ENCODE data around the gene TRAPPC8. TPM values are rescaled to one million over a fixed set of nuclear protein-coding genes. Genes with fewer than 3 reads are reported as not detected.
"Not testable (repeated sequence)": the region's sequence is repeated elsewhere in the genome, so short reads cannot be mapped to it uniquely, and the experiment has no call there.

Gene TRAPPC8
- total RNA-seq, 2 experiments from 2014 or later, result 24.4 to 26.3 TPM

DNA sequence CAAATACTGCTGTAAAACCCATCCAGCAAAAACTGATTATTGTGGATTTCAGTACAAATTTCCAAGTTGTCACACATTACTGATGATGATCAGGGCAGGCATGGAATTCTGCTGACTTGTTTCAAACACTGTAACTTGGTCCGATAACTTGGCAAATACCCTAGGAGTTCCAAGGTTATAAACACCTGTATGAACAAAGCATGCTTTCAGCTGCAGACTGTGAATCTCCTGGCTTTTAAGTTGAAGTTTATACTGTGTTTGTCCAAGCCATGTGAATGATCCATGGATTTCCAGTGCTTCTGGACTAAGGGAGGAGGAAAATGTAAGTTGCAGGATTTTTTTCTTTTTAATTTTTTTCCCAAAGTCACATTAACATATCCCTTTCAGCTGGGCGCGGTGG lies 112.2 kb downstream of the TRAPPC8 start:
- Histone ChIP-seq H3K4me1 (ENCODE audit: insufficient read depth, low read length) (no peaks in the 10 kb centered on the region), H3K27ac (ENCODE audit: low read depth in 1 of 2, low read length in 2 of 2) (no peak overlapping the region), H3K36me3 (ENCODE audit: insufficient read depth, low read length) (peaks cover 48% of the 10 kb centered on the region), H3K9me3 (ENCODE audit: control insufficient read depth in 1 of 2, insufficient read depth in 1 of 2, low read length in 2 of 2) (peaks cover 0 to 5% of the 10 kb centered on the region in 2 experiments), H3K4me3 (ENCODE audit: low read length) (no peak overlapping the region), H3K27me3 (ENCODE audit: control insufficient read depth in 1 of 2, insufficient read depth in 2 of 2, low read length in 2 of 2) (no peaks in the 10 kb centered on the region)
- Mint-ChIP-seq H3K4me1 (ENCODE audit: low read depth) (no peaks in the 10 kb centered on the region), H3K36me3 (ENCODE audit: low read depth) (peaks cover 57% of the 10 kb centered on the region), H3K4me3 (no peak overlapping the region), H3K9me3 (peaks cover 2% of the 10 kb centered on the region), H3K27ac (no peak overlapping the region), H3K27me3 (no peaks in the 10 kb centered on the region)
- no peak for ATAC-seq (ENCODE audit: poor library complexity)
- ChIA-PET CTCF (no interaction called here), POLR2A (no interaction called here)
- intact Hi-C loops (cut with DNase I, micrococcal nuclease), result no loop called here
- TF ChIP-seq, protein P1, sequence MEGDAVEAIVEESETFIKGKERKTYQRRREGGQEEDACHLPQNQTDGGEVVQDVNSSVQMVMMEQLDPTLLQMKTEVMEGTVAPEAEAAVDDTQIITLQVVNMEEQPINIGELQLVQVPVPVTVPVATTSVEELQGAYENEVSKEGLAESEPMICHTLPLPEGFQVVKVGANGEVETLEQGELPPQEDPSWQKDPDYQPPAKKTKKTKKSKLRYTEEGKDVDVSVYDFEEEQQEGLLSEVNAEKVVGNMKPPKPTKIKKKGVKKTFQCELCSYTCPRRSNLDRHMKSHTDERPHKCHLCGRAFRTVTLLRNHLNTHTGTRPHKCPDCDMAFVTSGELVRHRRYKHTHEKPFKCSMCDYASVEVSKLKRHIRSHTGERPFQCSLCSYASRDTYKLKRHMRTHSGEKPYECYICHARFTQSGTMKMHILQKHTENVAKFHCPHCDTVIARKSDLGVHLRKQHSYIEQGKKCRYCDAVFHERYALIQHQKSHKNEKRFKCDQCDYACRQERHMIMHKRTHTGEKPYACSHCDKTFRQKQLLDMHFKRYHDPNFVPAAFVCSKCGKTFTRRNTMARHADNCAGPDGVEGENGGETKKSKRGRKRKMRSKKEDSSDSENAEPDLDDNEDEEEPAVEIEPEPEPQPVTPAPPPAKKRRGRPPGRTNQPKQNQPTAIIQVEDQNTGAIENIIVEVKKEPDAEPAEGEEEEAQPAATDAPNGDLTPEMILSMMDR (IDR thresholded peaks at IDR 0.05), result no peak
- no peak for DNase-seq

DNA sequence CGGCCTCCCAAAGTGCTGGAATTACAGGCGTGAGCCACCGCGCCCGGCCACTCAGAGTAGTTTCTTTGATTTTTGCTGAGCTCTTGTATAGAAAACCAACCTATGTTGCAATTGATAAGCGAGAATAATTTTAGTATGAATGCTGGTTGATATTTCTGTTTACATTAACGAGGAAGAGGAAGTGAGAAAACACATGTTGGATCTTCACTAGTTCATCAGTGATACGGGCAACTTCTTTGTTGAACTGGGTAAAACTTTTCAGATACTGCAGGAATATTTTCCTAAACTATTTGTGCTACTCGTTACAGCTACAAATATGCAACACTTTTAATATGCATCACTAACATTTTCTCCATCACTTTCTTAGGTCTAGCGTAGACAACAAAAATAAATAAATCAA lies 114.3 kb downstream of the TRAPPC8 start:
- Mint-ChIP-seq H3K27ac (no peak overlapping the region), H3K27me3 (no peaks in the 10 kb centered on the region), H3K36me3 (ENCODE audit: low read depth) (peaks cover 44% of the 10 kb centered on the region), H3K4me3 (no peak overlapping the region), H3K4me1 (ENCODE audit: low read depth) (no peaks in the 10 kb centered on the region), H3K9me3 (peaks cover 2% of the 10 kb centered on the region)
- POLR2A ChIA-PET, result no interaction called here
- intact Hi-C loops (cut with DNase I, micrococcal nuclease), result no loop called here
- ATAC-seq (ENCODE audit: poor library complexity), result no peak
- Histone ChIP-seq H3K9me3 (ENCODE audit: control insufficient read depth in 1 of 2, insufficient read depth in 1 of 2, low read length in 2 of 2) (peaks cover 0 to 5% of the 10 kb centered on the region in 2 experiments), H3K27me3 (ENCODE audit: control insufficient read depth in 1 of 2, insufficient read depth in 2 of 2, low read length in 2 of 2) (no peaks in the 10 kb centered on the region), H3K4me1 (ENCODE audit: insufficient read depth, low read length) (no peaks in the 10 kb centered on the region), H3K36me3 (ENCODE audit: insufficient read depth, low read length) (peaks cover 32% of the 10 kb centered on the region), H3K27ac (ENCODE audit: low read depth in 1 of 2, low read length in 2 of 2) (no peak overlapping the region), H3K4me3 (ENCODE audit: low read length) (no peak overlapping the region)
- CTCF ChIA-PET, result no interaction called here
- DNase-seq, result no peak
- TF ChIP-seq, protein P1 (IDR thresholded peaks at IDR 0.05), result no peak

DNA sequence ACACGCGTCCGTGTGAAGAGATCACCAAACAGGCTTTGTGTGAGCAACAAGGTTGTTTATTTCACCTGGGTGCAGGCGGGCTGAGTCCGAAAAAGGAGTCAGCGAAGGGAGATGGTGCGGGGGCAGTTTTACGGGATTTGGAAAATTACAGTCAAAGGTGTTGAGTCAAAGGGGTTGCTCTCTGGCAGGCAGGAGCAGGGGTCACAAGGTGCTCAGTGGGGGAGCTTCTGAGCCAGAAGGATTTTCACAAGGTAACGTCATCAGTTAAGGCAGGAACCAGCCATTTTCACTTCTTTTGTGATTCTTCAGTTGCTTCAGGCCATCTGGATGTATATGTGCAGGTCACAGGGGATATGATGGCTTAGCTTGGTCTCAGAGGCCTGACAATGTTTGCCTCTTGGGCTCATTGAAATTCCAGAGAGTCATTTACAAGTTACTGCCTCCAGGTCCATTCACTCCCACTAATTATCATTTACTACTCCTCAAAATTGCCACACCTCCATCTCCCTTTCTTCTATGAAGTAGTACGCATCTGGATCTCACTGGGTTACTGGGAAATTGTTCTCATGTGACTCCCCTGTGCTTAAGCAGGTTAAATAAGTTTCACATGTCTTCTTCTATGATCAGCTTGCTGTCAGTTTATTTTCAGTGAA lies 116.1 kb downstream of the TRAPPC8 start:
- POLR2A ChIA-PET; H3K9me3 ChIP-seq (ENCODE audit: control insufficient read depth in 1 of 2, insufficient read depth in 1 of 2, low read length in 2 of 2); H3K4me1 ChIP-seq (ENCODE audit: insufficient read depth, low read length); H3K27me3 ChIP-seq (ENCODE audit: control insufficient read depth in 1 of 2, insufficient read depth in 2 of 2, low read length in 2 of 2); H3K4me3 Mint-ChIP-seq; ATAC-seq (ENCODE audit: poor library complexity); CTCF ChIA-PET; H3K4me3 ChIP-seq (ENCODE audit: low read length); H3K27ac Mint-ChIP-seq; DNase-seq; H3K27ac ChIP-seq (ENCODE audit: low read depth in 1 of 2, low read length in 2 of 2); H3K4me1 Mint-ChIP-seq (ENCODE audit: low read depth); H3K27me3 Mint-ChIP-seq; H3K9me3 Mint-ChIP-seq; intact Hi-C loops (cut with DNase I, micrococcal nuclease): not testable (repeated sequence)
- peaks cover 38% of the 10 kb centered on the region for H3K36me3 Mint-ChIP-seq (ENCODE audit: low read depth)
- peaks cover 21% of the 10 kb centered on the region for H3K36me3 ChIP-seq (ENCODE audit: insufficient read depth, low read length)

DNA sequence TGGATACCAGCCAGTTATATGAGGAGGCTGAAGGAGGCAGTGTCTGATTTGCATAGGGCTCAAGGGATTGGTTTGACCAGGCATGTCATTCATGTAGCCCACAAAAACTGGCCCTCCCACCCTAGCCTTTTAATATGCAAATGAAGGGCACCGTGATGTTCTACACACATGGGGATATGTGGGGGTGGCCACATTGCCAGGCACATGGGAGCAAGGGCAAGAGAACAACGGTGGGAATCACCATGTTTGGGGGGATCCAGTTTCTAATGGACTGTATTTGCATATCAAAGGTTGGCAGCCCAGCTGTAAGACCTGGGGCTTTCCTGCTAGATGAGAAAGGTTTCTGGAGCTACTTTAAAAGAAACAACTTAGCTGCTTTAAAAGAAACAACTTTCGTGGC lies 117.2 kb downstream of the TRAPPC8 start:
- intact Hi-C loops (cut with DNase I, micrococcal nuclease), result no loop called here

More for the DNA sequence above, 117.2 kb downstream of the TRAPPC8 start:
- H3K27me3 Mint-ChIP-seq, result no peaks in the 10 kb centered on the region
- H3K36me3 Mint-ChIP-seq (ENCODE audit: low read depth), result peaks cover 36% of the 10 kb centered on the region
- Histone ChIP-seq H3K9me3 (ENCODE audit: control insufficient read depth in 1 of 2, insufficient read depth in 1 of 2, low read length in 2 of 2) (peaks cover 0 to 5% of the 10 kb centered on the region in 2 experiments), H3K27me3 (ENCODE audit: control insufficient read depth in 1 of 2, insufficient read depth in 2 of 2, low read length in 2 of 2) (no peaks in the 10 kb centered on the region), H3K4me1 (ENCODE audit: insufficient read depth, low read length) (no peaks in the 10 kb centered on the region), H3K36me3 (ENCODE audit: insufficient read depth, low read length) (peaks cover 14% of the 10 kb centered on the region), H3K27ac (ENCODE audit: low read depth in 1 of 2, low read length in 2 of 2) (no peak overlapping the region), H3K4me3 (ENCODE audit: low read length) (no peak overlapping the region)
- ATAC-seq (ENCODE audit: poor library complexity) (no peak), DNase-seq (no peak)
- CTCF ChIA-PET, result no interaction called here
- TF ChIP-seq, protein P1 (IDR thresholded peaks at IDR 0.05), result no peak
- POLR2A ChIA-PET, result interaction anchor here (1.5 kb wide), 1 partner anchor 118 kb away, joined by 3 read pairs; the partner anchor contains the start of gene TRAPPC8
- no peaks in the 10 kb centered on the region for H3K4me1 Mint-ChIP-seq (ENCODE audit: low read depth)
- peaks cover 2% of the 10 kb centered on the region for H3K9me3 Mint-ChIP-seq
- no peak overlapping the region for H3K4me3 Mint-ChIP-seq
- H3K27ac Mint-ChIP-seq, result no peak overlapping the region

Measured in CD4-positive, alpha-beta T cell (primary cell).